ENCODE results near the gene B4GALNT2.

The B4GALNT2 gene

DNA sequence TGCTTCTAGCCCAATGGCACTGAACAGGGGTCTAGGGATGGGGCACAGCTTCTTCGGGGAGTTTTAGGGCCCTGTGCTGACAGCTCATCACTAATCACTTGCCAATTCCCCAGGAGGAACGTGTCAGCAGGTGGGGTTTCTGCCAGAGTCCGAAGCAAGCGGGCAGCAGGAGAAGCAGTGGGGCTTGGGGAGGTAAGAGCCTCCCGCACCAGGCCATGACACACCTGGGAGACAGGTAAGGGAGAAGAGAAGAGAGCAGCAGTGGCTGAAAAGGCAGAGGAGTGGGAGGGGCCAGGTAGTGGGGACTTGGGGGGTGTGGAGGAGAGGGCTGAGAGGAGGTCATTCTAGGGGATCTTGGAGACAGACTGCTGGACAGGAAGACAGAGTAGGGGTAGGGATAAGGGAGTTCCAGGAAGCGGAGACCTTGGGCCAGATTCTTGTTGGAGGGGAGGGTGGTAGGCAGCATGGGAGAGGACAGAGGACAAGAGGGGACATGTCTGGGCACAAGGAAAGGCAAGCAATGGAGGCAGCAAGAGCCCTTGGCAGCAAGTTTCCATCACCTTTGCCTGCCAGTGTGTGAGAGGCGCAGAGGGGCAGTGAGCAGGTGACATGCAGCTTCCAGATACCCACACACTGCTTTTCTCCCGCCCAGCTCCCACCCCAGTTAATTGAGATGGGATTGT lies 93.1 kb downstream of the B4GALNT2 start:
- Histone ChIP-seq H3K27me3 (ENCODE audit: insufficient read depth, low read depth) (peaks cover 47% of the 10 kb centered on the region), H3K27ac (no peak overlapping the region)
- TF ChIP-seq, protein P1, sequence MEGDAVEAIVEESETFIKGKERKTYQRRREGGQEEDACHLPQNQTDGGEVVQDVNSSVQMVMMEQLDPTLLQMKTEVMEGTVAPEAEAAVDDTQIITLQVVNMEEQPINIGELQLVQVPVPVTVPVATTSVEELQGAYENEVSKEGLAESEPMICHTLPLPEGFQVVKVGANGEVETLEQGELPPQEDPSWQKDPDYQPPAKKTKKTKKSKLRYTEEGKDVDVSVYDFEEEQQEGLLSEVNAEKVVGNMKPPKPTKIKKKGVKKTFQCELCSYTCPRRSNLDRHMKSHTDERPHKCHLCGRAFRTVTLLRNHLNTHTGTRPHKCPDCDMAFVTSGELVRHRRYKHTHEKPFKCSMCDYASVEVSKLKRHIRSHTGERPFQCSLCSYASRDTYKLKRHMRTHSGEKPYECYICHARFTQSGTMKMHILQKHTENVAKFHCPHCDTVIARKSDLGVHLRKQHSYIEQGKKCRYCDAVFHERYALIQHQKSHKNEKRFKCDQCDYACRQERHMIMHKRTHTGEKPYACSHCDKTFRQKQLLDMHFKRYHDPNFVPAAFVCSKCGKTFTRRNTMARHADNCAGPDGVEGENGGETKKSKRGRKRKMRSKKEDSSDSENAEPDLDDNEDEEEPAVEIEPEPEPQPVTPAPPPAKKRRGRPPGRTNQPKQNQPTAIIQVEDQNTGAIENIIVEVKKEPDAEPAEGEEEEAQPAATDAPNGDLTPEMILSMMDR (conservative IDR thresholded peaks at IDR 0.05; ENCODE audit: low read depth, low read length) = no peak

More for the DNA sequence above, 93.1 kb downstream of the B4GALNT2 start:
- H2AFZ ChIP-seq (ENCODE audit: low read depth) = no peak overlapping the region
- no peaks in the 10 kb centered on the region for H4K20me1 ChIP-seq (ENCODE audit: insufficient read depth)
- no peak overlapping the region for H3K9ac ChIP-seq
- no peaks in the 10 kb centered on the region for H3K79me2 ChIP-seq (ENCODE audit: insufficient read depth, low read depth)
- no peak overlapping the region for H3K4me3 ChIP-seq (IDR thresholded peaks at IDR 0.05; ENCODE audit: insufficient read depth, low read depth, low read length)
- no peak overlapping the region for H3K4me2 ChIP-seq
- peaks cover 8% of the 10 kb centered on the region for H3K4me1 ChIP-seq (ENCODE audit: low read depth, poor library complexity, severe bottlenecking)
- H3K36me3 ChIP-seq (ENCODE audit: insufficient read depth) = no peaks in the 10 kb centered on the region

Data from KMS-11 (cell line).